OCI-LY3 (cell line): ENCODE measurements around the gene APOBR.

Source experiments
- EZH2phosphoT487 ChIP-seq: fragments of 200-600 bp; shearing (Covaris generic); IDR thresholded peaks from 2 replicates; pipeline ENCODE4 v1.6.1; 2018; ENCODE audit warnings: antibody characterized with exemption, mixed run types, low read depth
- TF ChIP-seq, protein P1 (sequence below): fragments of 200-600, 300-600 bp; sonication (generic); IDR thresholded peaks from 2 replicates; pipeline ENCODE4 v1.5.1; 2014; ENCODE audit warnings: antibody characterized with exemption, low read length, low read depth

- TF ChIP-seq, protein P1, sequence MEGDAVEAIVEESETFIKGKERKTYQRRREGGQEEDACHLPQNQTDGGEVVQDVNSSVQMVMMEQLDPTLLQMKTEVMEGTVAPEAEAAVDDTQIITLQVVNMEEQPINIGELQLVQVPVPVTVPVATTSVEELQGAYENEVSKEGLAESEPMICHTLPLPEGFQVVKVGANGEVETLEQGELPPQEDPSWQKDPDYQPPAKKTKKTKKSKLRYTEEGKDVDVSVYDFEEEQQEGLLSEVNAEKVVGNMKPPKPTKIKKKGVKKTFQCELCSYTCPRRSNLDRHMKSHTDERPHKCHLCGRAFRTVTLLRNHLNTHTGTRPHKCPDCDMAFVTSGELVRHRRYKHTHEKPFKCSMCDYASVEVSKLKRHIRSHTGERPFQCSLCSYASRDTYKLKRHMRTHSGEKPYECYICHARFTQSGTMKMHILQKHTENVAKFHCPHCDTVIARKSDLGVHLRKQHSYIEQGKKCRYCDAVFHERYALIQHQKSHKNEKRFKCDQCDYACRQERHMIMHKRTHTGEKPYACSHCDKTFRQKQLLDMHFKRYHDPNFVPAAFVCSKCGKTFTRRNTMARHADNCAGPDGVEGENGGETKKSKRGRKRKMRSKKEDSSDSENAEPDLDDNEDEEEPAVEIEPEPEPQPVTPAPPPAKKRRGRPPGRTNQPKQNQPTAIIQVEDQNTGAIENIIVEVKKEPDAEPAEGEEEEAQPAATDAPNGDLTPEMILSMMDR: no peak
- TF ChIP-seq EZH2phosphoT487: no peak
Observed at GRCh38 chr16:28494121-28494851, at the start of gene APOBR.
